A673 (cell line): ENCODE results near the gene TADA2A.

Experiments
- CTCF ChIP-seq: fragments of 300-800, 200-600 bp; sonication (generic); conservative IDR thresholded peaks from 2 replicates; pipeline ENCODE4 v1.5.1; 2017; ENCODE audit warnings: low read depth, mild to moderate bottlenecking, antibody characterized with exemption, low read length, moderate library complexity, mixed read lengths
- EZH2 ChIP-seq: fragments of 200-600 bp; sonication (generic); IDR thresholded peaks from 2 replicates; pipeline ENCODE4 v1.6.1; 2017; ENCODE audit warnings: borderline replicate concordance, low read depth, mild to moderate bottlenecking, mixed read lengths, antibody characterized with exemption, low read length; ENCODE audit not compliant: poor library complexity, severe bottlenecking

GRCh38 chr17:37517881-37518280 lies 111.2 kb downstream of the TADA2A start:
- TF ChIP-seq CTCF: no peak
- TF ChIP-seq EZH2: no peak
